Measurements from ENCODE around the gene MEF2C. TPM values are rescaled to one million over a fixed set of nuclear protein-coding genes. Genes with fewer than 3 reads are reported as not detected.

MEF2C gene
- polyA plus RNA-seq, 1 donor (not counting 4 experiments of a cell fraction or from before 2014, with no cell fraction given), result 0.10 TPM

DNA sequence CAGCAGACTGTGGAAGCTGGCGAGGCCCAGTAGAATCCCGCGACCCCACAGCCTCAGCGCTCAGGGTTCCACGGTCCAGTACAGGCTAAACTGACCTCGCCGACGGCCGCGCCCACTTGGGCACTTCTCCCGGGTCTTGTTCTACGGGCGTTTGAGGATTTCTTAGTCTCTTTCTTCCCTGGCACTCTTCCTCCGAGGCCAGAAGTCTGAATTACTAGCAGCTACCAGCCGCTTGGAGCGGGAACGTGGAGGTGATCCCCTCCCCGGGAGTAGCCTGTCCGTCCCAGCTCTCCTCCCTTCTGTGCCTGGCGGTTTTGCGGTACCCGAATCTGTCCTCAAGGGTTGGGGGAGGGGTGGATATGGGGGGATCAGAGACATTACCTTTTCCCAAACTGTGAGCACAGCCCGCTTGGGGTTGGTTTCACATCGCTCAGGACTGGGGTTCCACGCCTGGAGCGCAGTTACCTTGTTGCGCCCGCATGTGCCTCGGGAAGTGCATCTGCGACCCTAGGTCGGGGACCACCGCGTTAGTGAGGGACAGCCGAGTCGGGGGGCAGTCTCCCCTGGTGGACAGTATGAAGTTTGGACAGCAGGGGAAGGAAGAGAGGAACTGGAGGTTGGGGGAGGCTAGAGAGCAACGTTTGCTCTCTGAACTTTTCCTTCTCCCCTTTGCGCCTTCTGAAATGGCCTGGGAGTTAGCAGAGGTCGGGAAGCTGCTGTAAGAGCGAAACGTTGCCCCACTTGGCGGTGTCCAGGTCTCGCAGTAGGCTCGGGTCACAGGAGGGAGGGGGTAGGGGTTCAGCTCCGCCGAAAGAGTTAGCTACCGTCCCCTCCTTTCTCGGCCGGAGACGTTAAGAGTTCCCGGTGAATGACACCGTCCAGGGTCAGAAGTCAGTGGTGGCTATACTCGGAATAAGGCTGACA is 190.8 kb downstream of the MEF2C start:
- Histone ChIP-seq H3K9me1 (ENCODE audit: control insufficient read depth, extremely low read depth, insufficient read depth, low read length) (no peaks in the 10 kb centered on the region), H3K9ac (ENCODE audit: control insufficient read depth, extremely low read depth, insufficient read depth, low read length) (no peak overlapping the region), H3K9me3 (ENCODE audit: control insufficient read depth, low read depth, low read length) (no peaks in the 10 kb centered on the region), H3K4me2 (ENCODE audit: control insufficient read depth, extremely low read depth, insufficient read depth, low read depth, low read length) (peak overlapping the region; percentile 18), H3K79me2 (ENCODE audit: control insufficient read depth, insufficient read depth, low read length) (no peaks in the 10 kb centered on the region), H3K4me1 (ENCODE audit: control insufficient read depth, extremely low read depth, insufficient read depth, low read length) (peaks cover 10% of the 10 kb centered on the region), H3K27me3 (ENCODE audit: control insufficient read depth, extremely low read depth, insufficient read depth, low read length) (peaks cover 84% of the 10 kb centered on the region), H2AFZ (ENCODE audit: control insufficient read depth, low read length) (no peak overlapping the region), H3K4me3 (ENCODE audit: control insufficient read depth in 2 of 3, extremely low read depth in 1 of 3, insufficient read depth in 2 of 3, low read depth in 1 of 3, low read length in 3 of 3) (no peak overlapping the region), H3K36me3 (ENCODE audit: control insufficient read depth in 2 of 2, extremely low read depth in 1 of 2, insufficient read depth in 2 of 2, low read length in 2 of 2) (no peaks in the 10 kb centered on the region), H4K20me1 (ENCODE audit: control insufficient read depth, extremely low read depth, insufficient read depth, low read length) (no peaks in the 10 kb centered on the region), H3K27ac (ENCODE audit: control insufficient read depth, insufficient read depth, low read length) (no peak overlapping the region)
- dilution Hi-C loops (cut with MboI; ENCODE audit: extremely low pct_ligation_motif_present, low sequenced_read_pairs), result no loop called here
- TF ChIP-seq CTCF (optimal IDR thresholded peaks at IDR 0.05 in 1 of 3, IDR thresholded peaks at IDR 0.05 in 1 of 3, conservative IDR thresholded peaks at IDR 0.05 in 1 of 3; ENCODE audit: extremely low read depth in 1 of 3, insufficient read depth in 2 of 3, low read length in 3 of 3) (no peak), EZH2 (IDR thresholded peaks at IDR 0.05; ENCODE audit: low read length) (peak; percentile 88)
- no peak for DNase-seq (ENCODE audit: low read depth, low spot score)
- FAIRE-seq, result no peak

GRCh38 chr5:88691230-88691582 is 191.8 kb downstream of the MEF2C start:
- H3K9me1 ChIP-seq (ENCODE audit: control insufficient read depth, extremely low read depth, insufficient read depth, low read length), result no peaks in the 10 kb centered on the region

More at GRCh38 chr5:88691230-88691582, 191.8 kb downstream of the MEF2C start:
- dilution Hi-C loops (cut with MboI; ENCODE audit: extremely low pct_ligation_motif_present, low sequenced_read_pairs), result no loop called here
- no peaks in the 10 kb centered on the region for H3K9me3 ChIP-seq (ENCODE audit: control insufficient read depth, low read depth, low read length)
- no peak for DNase-seq (ENCODE audit: low read depth, low spot score)
- peaks cover 10% of the 10 kb centered on the region for H3K4me1 ChIP-seq (ENCODE audit: control insufficient read depth, extremely low read depth, insufficient read depth, low read length)
- H3K4me2 ChIP-seq (ENCODE audit: control insufficient read depth, extremely low read depth, insufficient read depth, low read depth, low read length), result peak overlapping the region; percentile 66
- no peak overlapping the region for H3K9ac ChIP-seq (ENCODE audit: control insufficient read depth, extremely low read depth, insufficient read depth, low read length)
- no peak overlapping the region for H3K4me3 ChIP-seq (ENCODE audit: control insufficient read depth in 2 of 3, extremely low read depth in 1 of 3, insufficient read depth in 2 of 3, low read depth in 1 of 3, low read length in 3 of 3)
- H3K36me3 ChIP-seq (ENCODE audit: control insufficient read depth in 2 of 2, extremely low read depth in 1 of 2, insufficient read depth in 2 of 2, low read length in 2 of 2), result no peaks in the 10 kb centered on the region
- FAIRE-seq, result no peak
- H4K20me1 ChIP-seq (ENCODE audit: control insufficient read depth, extremely low read depth, insufficient read depth, low read length), result no peaks in the 10 kb centered on the region
- no peaks in the 10 kb centered on the region for H3K79me2 ChIP-seq (ENCODE audit: control insufficient read depth, insufficient read depth, low read length)
- H3K27ac ChIP-seq (ENCODE audit: control insufficient read depth, insufficient read depth, low read length), result no peak overlapping the region
- H3K27me3 ChIP-seq (ENCODE audit: control insufficient read depth, extremely low read depth, insufficient read depth, low read length), result peaks cover 94% of the 10 kb centered on the region
- TF ChIP-seq CTCF (optimal IDR thresholded peaks at IDR 0.05 in 1 of 3, IDR thresholded peaks at IDR 0.05 in 1 of 3, conservative IDR thresholded peaks at IDR 0.05 in 1 of 3; ENCODE audit: extremely low read depth in 1 of 3, insufficient read depth in 2 of 3, low read length in 3 of 3) (no peak), EZH2 (IDR thresholded peaks at IDR 0.05; ENCODE audit: low read length) (no peak)
- no peak overlapping the region for H2AFZ ChIP-seq (ENCODE audit: control insufficient read depth, low read length)

All from keratinocyte (primary cell).